RCC 7860 (cell line): ENCODE measurements around the gene NLRP6.
"Not testable (repeated sequence)": the region's sequence is repeated elsewhere in the genome, so short reads cannot be mapped to it uniquely, and the experiment has no call there.

Source experiments
- DNase-seq: peaks from one replicate; pipeline ENCODE4 v3.0.0-alpha.2; 2015; ENCODE audit warnings: low spot score
- FAIRE-seq: peaks from 2 replicates; lab custom pipeline; 2012; peaks lifted over from hg19 to GRCh38; lab: Jason Lieb, UNC

NLRP6 gene

GRCh38 chr11:319121-319887, 41.1 kb downstream of the NLRP6 start:
- not testable (repeated sequence) for DNase-seq, FAIRE-seq

GRCh38 chr11:319888-320273, 41.7 kb downstream of the NLRP6 start:
- DNase-seq, FAIRE-seq: not testable (repeated sequence)

- DNase-seq = no peak
- FAIRE-seq = no peak
These were observed 45.9 kb downstream of the NLRP6 start for GRCh38 chr11:324156-324555.

GRCh38 chr11:324593-325517, 46.6 kb downstream of the NLRP6 start:
- peak; percentile 64 for FAIRE-seq
- DNase-seq = not testable (repeated sequence)

GRCh38 chr11:325796-326591, 47.8 kb downstream of the NLRP6 start:
- DNase-seq = no peak
- no peak for FAIRE-seq

- DNase-seq (no peak), FAIRE-seq (no peak)
These were observed 48.3 kb downstream of the NLRP6 start for GRCh38 chr11:326592-326841.

- FAIRE-seq (no peak), DNase-seq (no peak)
These were observed 48.8 kb downstream of the NLRP6 start for GRCh38 chr11:326842-327580.

- DNase-seq (no peak), FAIRE-seq (no peak)
These were observed 49.3 kb downstream of the NLRP6 start for GRCh38 chr11:327581-327923.

GRCh38 chr11:328012-328411, 49.8 kb downstream of the NLRP6 start:
- DNase-seq = no peak
- FAIRE-seq = no peak

GRCh38 chr11:328516-329100, 50.4 kb downstream of the NLRP6 start:
- DNase-seq, FAIRE-seq: not testable (repeated sequence)

GRCh38 chr11:329886-330253, 51.7 kb downstream of the NLRP6 start:
- no peak for FAIRE-seq
- no peak for DNase-seq

GRCh38 chr11:330307-330693, 52.1 kb downstream of the NLRP6 start:
- no peak for FAIRE-seq
- DNase-seq = no peak

- DNase-seq (no peak), FAIRE-seq (no peak)
These were observed 52.6 kb downstream of the NLRP6 start for GRCh38 chr11:330694-331357.

- FAIRE-seq (no peak), DNase-seq (no peak)
These were observed 53.3 kb downstream of the NLRP6 start for GRCh38 chr11:331358-332060.

GRCh38 chr11:332651-333480, 54.7 kb downstream of the NLRP6 start:
- DNase-seq (no peak), FAIRE-seq (no peak)

GRCh38 chr11:333616-334263, 55.5 kb downstream of the NLRP6 start:
- not testable (repeated sequence) for FAIRE-seq, DNase-seq

GRCh38 chr11:334264-334994, 56.2 kb downstream of the NLRP6 start:
- no peak for DNase-seq
- FAIRE-seq = no peak
